Esophagus squamous epithelium (tissue), 5 donors: ENCODE data around the gene NASP. TPM values are rescaled to one million over a fixed set of nuclear protein-coding genes. Genes with fewer than 3 reads are reported as not detected.

Experiments
- DNase-seq: peaks from one replicate; lab custom pipeline; 2025; lab: John Stamatoyannopoulos, UW
- H3K27ac ChIP-seq, 4 donors: fragments of 200-600 bp; sonication (generic); one replicate each; pipeline ENCODE4 v1.5.1; 2016 to 2019; ENCODE audit warnings: mild to moderate bottlenecking in 1 of 4
- H3K27me3 ChIP-seq, 4 donors: fragments of 200-600 bp; sonication (generic); 1 replicate in 3 of 4; 2 replicates in 1 of 4; pipeline versions ENCODE4 v1.5.1 to v1.6.0; 2017 to 2021; ENCODE audit warnings: antibody characterized with exemption in 1 of 4
- H3K36me3 ChIP-seq, 3 donors: fragments of 200-600 bp; sonication (generic); one replicate each; pipeline ENCODE4 v1.5.1; 2016 to 2019
- H3K4me1 ChIP-seq, 3 donors: fragments of 200-600 bp; sonication (generic); one replicate each; pipeline ENCODE4 v1.5.1; 2017 to 2019
- H3K4me3 ChIP-seq, 4 donors: fragments of 200-600 bp; sonication (generic); 1 replicate in 3 of 4; 2 replicates in 1 of 4; pipeline ENCODE4 v1.5.1; 2016 to 2019; ENCODE audit warnings: mild to moderate bottlenecking in 2 of 4, moderate library complexity in 1 of 4
- H3K9me3 ChIP-seq, 3 donors: fragments of 200-600 bp; sonication (generic); one replicate each; pipeline ENCODE4 v1.5.1; 2016 to 2019
- CTCF ChIP-seq, 6 experiments: fragments of 450-650 bp in 4 of 6; fragments of 200-600 bp in 2 of 6; sonication (generic) in 2 of 6; IDR thresholded peaks; one replicate each; pipeline ENCODE4 v1.5.1; 2016 to 2019; ENCODE audit warnings: antibody characterized with exemption in 6 of 6, mild to moderate bottlenecking in 4 of 6, moderate library complexity in 4 of 6
- POLR2A ChIP-seq, 4 donors: fragments of 450-650 bp; IDR thresholded peaks; one replicate each; pipeline ENCODE4 v1.6.1; 2017; ENCODE audit warnings: antibody characterized with exemption in 4 of 4, mild to moderate bottlenecking in 4 of 4, moderate library complexity in 3 of 4
- WGBS, 2 donors: methylation state at CpG; one replicate each; pipeline ENCODE4 v1.1.5; 2018; 5-methylcytosine and 5-hydroxymethylcytosine counted together
- intact Hi-C: fragments of 100-400 bp; cut with DNase I; formaldehyde crosslinking; loops from one replicate; pipeline ENCODE4 v1.15.0; 2022
- small RNA-seq, 4 donors: library from RNA; depleted of rRNA; stranded (forward); fragments of <200 nt; gene quantifications; one replicate each; pipeline ENCODE3, GENCODE V24; 2016
- total RNA-seq, 4 donors: library from RNA; depleted of rRNA; stranded (reverse); fragments of >200 nt; gene quantifications; one replicate each; pipeline ENCODE4 v1.1.0, GENCODE V29; 2016
- donor health status: DM: yes; HTN: yes; CAD: no.

The NASP gene
- total RNA-seq, 4 donors from 2014 or later = 40.0 to 71.7 (median 63.4) TPM

- Histone ChIP-seq H3K27ac (no peak overlapping the region), H3K36me3 (peaks cover 0 to 11% (median 0%) of the 10 kb centered on the region in 3 donors), H3K27me3 (no peaks in the 10 kb centered on the region), H3K4me1 (peaks cover 0 to 49% (median 13%) of the 10 kb centered on the region in 3 donors), H3K9me3 (no peaks in the 10 kb centered on the region), H3K4me3 (no peak overlapping the region)
- intact Hi-C loops = no loop called here
- DNase-seq = no peak
- 75 to 82% methylated on average over 2 of the region's 2 CpGs for WGBS, 2 donors
- TF ChIP-seq POLR2A (IDR thresholded peaks at IDR 0.05) = no peak
- TF ChIP-seq CTCF (IDR thresholded peaks at IDR 0.05) = no peak
Measured at GRCh38 chr1:45666836-45667235, 83.0 kb downstream of the NASP start.

GRCh38 chr1:45667321-45668111 lies 83.7 kb downstream of the NASP start:
- intact Hi-C loops = no loop called here
- Histone ChIP-seq H3K27me3 (no peaks in the 10 kb centered on the region), H3K4me1 (peaks cover 0 to 51% (median 13%) of the 10 kb centered on the region in 3 donors), H3K9me3 (no peaks in the 10 kb centered on the region), H3K27ac (no peak overlapping the region), H3K4me3 (no peak overlapping the region), H3K36me3 (peaks cover 0 to 11% (median 0%) of the 10 kb centered on the region in 3 donors)
- no peak for TF ChIP-seq POLR2A (IDR thresholded peaks at IDR 0.05)
- TF ChIP-seq CTCF (IDR thresholded peaks at IDR 0.05) = no peak
- 84 to 93% methylated on average over 8 of the region's 8 CpGs for WGBS, 2 donors
- DNase-seq = no peak

Small RNA genes within 50 kb of the gene (small RNA-seq; reads per million reads assigned to genes)
- 0 reads per million in 4 donors for gene AL355480.1
- 0 reads per million in 4 donors for gene AL355480.2
- gene AL355480.3 = 0 reads per million in 4 donors
- gene AL355480.4 = 0 reads per million in 4 donors

Other genes with a start within 250 kb of the NASP start
- gene TOE1, start 243.9 kb upstream of the NASP start, total RNA-seq = 10 to 100 TPM in 1 of 4 donors, 1 to 10 TPM in 3; 6.4 to 11.4 (median 9.1) TPM
- gene MUTYH, start 243.6 kb upstream of the NASP start, total RNA-seq = 10 to 100 TPM in 3 of 4 donors, 1 to 10 TPM in 1; 8.4 to 23.5 (median 19.1) TPM
- gene TESK2, start 92.9 kb upstream of the NASP start, total RNA-seq = 1 to 10 TPM; 4.2 to 8.4 (median 5.9) TPM
- 1 to 10 TPM in 1 of 4 donors, under 1 TPM in 2, not detected in 1; 0.15 to 1.1 (median 0.76) TPM for gene CCDC163, start 84.0 kb upstream of the NASP start, total RNA-seq
- gene MMACHC, start 83.7 kb upstream of the NASP start, total RNA-seq = 1 to 10 TPM; 1.1 to 2.1 (median 1.8) TPM
- gene PRDX1, start 62.2 kb upstream of the NASP start, total RNA-seq = 1,000 to 10,000 TPM in 3 of 4 donors, 100 to 1,000 TPM in 1; 531 to 1,461 (median 1,071) TPM
- gene AKR1A1, start 33.2 kb upstream of the NASP start, total RNA-seq = 100 to 1,000 TPM; 122 to 164 (median 146) TPM
- gene CCDC17, start 40.0 kb downstream of the NASP start, total RNA-seq = 1 to 10 TPM in 3 of 4 donors, under 1 TPM in 1; 0.38 to 3.6 (median 2.4) TPM
- gene GPBP1L1, start 102.5 kb downstream of the NASP start, total RNA-seq = 100 to 1,000 TPM in 2 of 4 donors, 10 to 100 TPM in 2; 67.3 to 139 (median 97.7) TPM
- 10 to 100 TPM; 12.0 to 52.7 (median 30.8) TPM for gene TMEM69, start 104.1 kb downstream of the NASP start, total RNA-seq
- gene IPP, start 166.6 kb downstream of the NASP start, total RNA-seq = 1 to 10 TPM; 6.4 to 8.4 (median 7.4) TPM
- gene MAST2, start 219.6 kb downstream of the NASP start, total RNA-seq = 10 to 100 TPM in 3 of 4 donors, 1 to 10 TPM in 1; 8.3 to 24.8 (median 14.5) TPM